GM18520 (cell line): ENCODE results near the gene ATOH8.
"Not testable (repeated sequence)": the region's sequence is repeated elsewhere in the genome, so short reads cannot be mapped to it uniquely, and the experiment has no call there.

Experiments
- ATAC-seq: cut with Tn5 transposase; IDR thresholded peaks from one replicate; pipeline ENCODE4 v1.9.1; 2021; ENCODE audit not compliant: unreplicated experiment

Gene ATOH8, protein sequence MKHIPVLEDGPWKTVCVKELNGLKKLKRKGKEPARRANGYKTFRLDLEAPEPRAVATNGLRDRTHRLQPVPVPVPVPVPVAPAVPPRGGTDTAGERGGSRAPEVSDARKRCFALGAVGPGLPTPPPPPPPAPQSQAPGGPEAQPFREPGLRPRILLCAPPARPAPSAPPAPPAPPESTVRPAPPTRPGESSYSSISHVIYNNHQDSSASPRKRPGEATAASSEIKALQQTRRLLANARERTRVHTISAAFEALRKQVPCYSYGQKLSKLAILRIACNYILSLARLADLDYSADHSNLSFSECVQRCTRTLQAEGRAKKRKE

DNA sequence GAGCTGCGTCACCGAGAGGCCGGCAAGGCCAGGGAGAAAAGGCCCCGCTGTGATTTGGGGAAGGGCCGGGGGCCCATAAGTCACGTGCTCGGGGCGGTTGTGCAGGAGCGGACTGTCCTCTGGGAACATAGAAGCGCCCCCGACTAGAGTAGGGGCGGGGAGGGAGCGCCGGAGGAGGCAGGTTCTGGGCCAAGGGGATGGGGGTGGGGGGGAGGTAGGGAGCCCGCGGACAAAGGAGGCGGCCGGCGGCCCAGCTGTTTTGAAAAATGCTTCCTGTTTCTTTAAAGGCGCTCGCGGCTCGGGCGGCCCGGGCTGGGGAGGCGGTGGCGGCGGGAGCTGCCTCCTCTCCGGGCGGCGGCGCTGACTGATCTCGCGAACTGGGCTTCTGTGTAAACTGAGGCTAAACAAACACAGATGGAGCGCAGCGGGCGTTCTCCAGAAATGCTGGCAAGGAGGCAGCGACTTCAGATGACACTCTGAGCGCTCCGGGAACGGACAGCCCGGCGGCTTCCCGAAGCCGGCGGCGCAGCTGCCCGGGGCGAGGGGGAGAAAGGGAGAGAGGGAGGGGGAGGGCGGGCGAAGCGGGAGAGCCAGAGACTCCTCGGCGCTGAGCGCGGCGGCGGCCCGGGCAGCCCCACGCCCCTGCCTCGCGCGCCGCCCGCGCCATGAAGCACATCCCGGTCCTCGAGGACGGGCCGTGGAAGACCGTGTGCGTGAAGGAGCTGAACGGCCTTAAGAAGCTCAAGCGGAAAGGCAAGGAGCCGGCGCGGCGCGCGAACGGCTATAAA, at the start of gene ATOH8:
Gene ATOH8 (plus strand): TSS at position 467 of the 788 bp plus-strand sequence. CDS start 199 bp downstream, at position 666.
- ATAC-seq = no peak

DNA sequence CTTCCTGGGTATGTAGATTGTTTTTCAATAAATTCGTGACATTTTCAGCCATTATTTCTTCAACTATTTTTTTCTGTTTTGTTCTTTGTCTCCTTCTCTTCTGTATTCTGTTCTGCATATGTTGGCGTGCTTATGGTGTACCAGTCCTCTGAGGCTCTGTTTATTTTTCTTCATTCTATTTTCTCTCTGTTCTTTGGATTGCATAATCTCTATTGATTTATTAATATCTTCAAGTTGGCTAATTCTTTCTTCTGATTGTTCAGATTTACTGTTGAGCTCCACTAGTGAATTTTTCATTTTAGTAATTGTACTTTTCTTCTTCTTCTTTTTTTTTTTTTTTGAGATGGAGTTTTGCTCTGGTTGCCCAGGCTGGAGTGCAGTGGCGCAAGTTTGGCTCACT, 49.8 kb upstream of the ATOH8 start:
- ATAC-seq = no peak

DNA sequence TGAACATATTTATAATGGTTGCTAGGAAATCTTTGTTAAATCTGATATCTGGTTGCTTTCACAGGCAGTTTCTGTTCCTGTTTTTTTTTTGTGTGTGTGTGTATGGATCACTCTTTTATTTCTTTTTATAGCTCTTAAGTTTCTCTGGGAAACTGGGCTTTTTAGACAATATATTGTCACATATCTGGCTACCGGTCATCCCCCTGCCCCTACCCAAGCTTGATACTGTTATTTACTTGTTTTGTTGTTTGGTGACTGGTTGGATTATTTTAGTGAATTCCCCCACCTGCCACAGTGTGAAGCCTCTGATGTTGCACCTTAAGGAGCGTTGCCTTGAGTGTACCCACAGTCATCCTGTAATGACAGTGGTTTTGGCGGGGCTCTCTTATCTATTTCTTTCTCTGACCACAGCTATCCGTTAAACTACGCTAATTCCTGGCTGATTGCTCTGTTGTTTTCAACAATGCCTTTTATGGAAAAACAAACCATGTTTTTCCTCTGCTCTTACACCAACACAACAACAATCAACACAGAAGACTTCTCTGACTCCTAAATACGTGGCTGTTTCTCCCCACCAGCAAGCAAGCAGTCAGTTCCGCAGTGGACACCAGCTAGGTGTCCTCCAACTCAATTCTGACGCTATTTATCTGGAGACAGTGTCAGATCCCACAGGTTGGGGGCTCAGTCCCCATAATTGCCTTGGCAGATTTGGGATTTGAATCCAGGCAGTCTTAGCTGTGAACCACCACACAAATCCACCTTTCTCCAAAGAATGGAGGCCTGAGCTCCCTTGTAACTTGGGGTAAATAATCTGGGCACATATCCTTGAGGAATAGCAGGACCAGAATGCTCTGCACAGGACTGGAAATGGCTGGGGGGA, 48.8 kb upstream of the ATOH8 start:
- ATAC-seq = peak; percentile 41

DNA sequence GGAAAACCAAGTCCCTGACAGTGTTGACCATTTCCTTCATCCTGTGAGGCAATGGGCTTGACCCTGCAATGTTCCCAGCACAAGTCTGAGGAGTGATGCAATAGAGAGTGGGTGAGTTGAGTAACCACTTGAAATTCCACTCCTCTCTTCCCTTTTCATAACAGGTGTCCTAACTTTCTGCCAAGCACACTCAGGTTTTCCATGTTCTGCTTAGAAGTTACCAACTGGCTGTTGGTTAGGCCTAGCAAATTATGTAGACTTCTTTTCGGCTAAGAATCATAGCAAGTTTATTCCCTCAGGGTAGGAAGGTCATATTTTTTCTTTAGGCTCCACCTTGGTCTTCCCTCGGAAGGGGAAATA, 48.1 kb upstream of the ATOH8 start:
- ATAC-seq = no peak

DNA sequence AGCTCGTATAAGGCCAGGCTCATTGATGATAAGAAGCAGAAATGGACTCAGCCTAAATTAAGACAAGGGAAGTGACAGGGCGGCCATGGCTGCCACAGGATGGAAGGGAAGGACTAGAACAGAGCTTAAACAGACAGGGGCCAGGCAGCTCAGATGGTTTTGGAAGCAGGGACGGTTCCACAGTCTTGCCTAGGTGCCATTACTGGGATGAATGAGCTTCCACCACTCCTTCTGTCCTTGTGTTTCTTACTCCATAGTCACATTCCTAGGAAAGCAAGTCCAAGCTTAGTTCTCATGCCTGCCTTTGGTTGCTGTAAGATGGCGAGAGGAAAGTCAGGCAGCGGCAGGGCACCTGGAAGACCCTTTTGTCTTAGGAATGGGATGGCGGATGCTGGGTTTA, 47.7 kb upstream of the ATOH8 start:
- no peak for ATAC-seq

DNA sequence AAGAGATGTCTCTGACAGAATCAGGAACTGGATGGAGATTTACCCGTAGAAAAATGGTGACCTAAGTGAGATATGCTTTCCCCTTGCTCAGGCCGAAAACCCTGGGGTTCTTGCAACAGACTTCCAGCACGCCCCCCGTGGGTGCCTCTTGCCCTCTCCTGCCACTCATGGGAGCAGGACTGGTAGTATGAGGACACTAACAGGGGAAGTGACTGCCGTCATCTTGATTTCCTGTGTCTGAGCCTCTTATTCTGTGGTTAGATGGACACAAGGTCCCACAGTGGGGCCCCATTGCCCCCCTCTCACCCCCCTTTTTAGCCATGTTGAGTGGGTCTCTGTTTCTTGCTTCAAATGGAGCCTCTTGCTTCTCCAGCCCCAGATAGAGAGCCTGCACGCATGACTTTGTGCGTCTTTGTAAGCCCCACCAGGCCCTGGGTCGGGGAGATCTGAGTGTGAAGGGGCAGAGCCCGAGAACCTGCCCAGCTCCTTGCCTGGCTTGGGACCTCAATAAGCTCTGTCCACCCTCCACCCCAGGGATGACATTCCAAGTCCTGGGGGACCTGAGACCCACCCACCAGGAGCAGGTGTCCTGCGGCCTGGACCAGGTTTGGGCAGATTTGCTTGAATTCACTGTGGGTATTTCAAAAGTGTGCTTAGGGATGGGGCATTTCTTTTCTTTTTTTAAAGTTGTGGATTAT, 47.0 kb upstream of the ATOH8 start:
- no peak for ATAC-seq

DNA sequence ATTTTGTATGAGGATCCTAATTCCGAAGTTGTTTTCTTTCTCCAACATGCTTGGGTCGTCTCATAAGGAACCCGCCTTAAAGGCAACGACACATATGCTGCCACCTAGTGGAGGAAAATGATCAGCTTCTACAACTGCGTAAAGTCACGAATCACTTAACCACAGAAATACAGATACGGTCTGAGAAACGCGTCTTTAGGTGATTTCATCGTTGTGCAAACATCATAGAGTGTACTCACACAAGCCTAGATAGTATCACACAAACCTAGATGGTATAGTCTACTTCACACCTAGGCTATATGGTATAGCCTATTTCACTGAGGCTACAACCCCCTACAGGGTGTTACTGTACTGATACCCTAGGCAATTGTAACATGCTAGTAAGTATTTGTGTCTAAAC, 46.5 kb upstream of the ATOH8 start:
- no peak for ATAC-seq

DNA sequence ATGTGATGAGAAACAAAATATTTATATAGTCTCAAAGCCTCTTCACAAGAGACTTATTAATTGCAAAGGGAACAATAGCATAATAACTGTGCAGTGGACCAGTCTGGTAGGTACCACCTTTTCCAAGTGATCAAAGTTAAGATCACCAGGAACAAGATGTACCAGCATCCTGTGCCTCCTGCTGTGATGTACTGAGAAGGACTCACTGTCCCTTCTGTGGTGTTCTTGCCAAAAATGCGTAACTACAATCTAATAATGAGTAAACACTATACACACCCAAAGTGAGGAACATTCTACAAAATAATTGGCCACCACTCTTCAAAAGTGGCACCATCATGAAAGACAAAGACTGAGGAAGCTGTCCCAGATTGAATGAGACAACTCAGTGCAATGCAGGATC, 45.1 kb upstream of the ATOH8 start:
- no peak for ATAC-seq

DNA sequence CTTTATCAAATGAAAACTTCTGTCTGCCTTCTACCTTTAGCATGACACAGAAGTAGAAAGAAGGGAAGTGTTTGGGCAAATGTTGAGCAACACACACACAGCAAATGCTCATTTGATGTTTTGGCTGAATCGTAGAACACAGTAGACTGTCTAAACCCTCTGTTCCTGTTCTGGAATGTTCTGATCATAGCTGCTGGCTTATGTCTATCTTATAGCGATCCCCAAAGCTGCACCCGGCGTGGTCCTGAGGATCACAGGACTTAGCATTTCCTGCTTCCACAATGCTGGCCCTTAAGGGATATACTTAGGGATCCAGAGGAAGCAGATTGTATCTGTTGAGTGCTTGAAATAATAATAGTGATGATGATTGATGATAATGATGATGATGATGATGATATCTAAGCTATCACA, 44.4 kb upstream of the ATOH8 start:
- no peak for ATAC-seq

DNA sequence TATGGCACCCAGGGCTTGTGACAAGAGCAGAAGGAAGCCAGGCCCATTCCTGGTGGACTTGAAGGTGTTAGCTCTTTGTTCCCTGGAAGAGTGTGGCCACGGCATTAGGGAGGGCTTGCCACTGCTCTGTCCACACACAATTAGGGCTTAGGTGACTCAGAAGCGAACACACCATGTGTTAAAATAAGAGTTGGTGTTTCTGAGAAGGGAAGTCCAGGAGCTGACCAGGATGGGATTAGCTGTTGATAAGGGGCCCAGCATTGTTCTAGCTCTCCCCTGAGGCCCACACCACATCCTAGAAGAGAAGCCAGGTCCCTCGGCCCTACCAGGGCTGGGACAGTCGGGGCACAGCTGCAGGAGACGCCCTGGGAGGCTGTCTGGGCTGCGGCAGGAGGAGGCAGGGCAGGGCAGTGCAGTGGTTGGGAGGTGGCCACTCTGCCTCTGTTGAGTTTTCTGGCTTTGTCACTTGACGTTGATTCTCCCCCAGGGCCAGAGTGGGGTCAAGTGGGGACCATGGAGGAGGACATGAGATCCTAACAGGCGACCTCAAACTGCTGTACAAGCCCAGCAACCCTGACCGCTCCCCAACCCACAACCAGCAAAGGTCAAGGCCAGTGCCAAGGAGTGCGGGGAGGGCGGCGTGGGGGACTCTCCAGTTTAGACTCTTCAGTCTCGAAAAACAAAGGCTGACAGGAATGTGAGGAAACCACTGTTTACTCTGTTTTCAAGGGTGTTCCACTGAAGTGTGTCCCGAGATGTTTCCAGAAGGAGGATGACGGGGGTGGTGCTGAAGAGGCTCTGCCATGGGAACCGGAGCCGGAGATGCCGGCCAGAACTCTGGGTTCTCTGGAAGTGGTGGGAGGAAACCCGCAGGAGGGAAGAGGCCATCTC, 42.9 kb upstream of the ATOH8 start:
- ATAC-seq = no peak

DNA sequence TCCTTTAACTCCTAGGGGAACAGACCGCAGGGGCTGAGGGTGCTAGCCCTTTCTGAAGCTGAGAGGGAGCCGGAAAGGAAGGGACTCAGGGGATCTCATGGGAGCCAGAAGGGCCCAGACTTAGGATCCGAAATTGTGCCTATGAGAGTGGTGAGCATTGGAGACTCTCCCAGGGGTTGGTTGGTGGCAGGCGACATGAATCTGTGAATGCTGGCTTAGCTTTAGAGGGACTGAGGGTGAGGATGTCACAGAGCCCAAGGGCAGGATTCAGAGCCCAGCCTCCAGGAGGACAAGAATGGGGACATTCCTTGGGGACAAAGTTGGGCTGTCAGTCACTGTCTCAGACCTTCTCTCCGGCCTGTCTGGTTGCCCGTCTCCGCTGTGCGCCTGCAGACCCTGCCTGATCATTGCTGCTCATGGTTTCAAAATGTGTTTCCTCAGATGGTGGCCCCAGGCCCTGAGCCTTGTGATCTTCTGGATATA, 42.2 kb upstream of the ATOH8 start:
- ATAC-seq = no peak

DNA sequence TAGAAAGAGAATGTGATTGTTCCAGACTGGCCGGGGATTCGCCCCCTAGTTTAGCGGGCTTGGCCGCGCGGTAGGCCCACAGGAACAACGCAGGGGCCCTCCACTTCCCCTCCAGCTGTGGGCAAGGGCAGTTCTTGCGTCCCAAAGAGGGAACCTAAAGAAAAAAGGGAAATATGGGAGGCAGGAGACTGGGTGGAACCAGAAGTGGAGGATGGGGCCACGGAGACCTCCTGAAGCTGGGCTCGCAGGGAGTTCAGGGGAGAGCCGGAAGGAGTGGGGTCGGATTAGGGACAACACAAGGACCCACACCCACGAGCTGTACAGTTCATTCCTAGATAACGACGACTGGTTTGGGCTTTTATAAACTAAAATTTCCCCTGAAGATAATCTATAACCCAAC, 41.5 kb upstream of the ATOH8 start:
- no peak for ATAC-seq

DNA sequence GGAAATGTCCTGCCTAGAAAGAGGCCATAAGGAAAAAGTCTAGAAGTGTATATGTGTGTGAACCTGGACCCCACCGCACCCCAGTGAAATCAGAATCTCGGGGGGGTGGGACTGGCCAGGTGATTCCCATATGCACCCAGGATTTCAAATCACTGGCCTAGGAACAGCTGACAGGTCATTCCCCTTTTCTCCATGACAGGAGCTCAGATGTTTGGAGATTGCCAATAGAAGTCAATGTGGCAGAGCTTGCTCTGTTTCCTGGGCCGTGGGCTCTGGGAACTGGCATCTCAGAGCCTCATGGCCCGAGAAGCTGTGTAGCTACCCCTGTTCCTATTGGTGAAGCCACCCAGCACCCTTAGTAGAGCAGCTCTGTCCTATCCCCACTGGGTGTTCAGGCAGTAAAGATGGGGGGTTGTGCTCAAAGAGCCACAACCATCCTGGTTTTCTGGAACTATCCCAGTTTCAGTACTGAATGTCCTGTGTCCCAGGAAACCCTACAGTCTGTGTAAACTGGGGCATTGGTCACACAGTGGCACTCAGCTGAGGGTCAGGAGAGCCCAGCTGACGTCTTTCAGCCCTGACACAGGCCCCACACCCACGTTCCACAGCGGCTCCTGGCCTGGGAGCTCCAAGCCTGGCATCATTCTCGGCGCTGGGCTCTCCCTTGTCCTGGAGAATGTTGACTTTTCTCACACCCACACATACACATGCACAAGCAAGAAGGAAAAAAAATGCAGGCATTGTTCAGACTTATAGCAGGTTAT, 40.8 kb upstream of the ATOH8 start:
- ATAC-seq = no peak

DNA sequence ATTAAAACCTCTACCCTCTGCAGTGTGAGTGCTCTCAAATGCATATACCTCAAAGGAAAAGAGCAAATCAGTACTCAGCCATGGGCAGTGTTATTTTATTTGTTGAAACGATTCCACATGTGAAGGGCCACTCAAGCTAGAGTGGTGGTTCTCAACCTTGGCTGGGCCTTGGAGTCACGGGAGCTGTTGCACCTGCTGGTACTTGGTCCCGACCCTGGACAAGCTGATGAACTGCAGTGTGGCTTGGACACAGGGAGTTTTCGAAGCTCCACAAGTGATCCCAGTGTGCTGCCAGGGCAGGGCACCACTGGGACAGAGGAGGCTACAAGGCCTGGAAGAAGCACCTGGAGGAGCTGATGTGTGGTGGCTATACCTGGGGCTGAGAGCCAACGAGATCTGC, 40.0 kb upstream of the ATOH8 start:
- no peak for ATAC-seq

DNA sequence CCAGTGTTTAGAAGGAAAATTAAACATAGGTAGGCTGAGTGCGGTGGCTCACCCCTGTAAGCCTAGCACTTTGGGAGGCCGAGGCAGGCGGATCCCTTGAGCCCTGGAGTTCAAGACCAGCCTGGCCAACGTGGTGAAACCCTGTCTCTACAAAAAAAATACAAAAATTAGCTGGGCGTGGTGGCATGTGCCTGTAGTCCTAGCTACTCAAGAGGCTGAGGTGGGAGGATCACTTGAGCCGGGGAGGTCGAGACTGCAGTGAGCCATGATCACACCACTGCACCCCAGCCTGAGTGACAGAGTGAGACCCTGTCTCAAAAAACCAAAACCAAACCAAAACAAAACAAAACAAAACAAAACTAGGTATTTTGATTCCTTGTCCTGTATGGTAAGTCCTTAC, 39.4 kb upstream of the ATOH8 start:
- ATAC-seq = not testable (repeated sequence)

DNA sequence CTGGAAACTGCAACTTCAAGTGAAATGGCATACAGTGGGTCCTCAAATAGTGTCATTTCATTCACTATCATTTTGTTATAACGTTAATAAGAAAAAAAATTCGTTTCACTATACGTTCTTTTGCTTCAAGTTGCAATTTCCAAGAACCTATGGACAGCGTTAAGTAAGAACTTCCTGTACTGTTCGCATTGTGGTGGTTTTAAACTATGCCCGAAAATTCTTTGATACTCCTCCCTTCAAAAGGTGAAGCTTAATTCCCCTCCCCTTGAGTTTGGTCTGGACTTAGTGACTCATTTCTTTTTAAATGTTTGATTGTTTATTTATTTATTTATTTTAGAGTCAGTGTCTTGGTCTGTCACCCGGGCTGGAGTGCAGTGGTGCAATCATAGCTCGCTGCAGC, 39.0 kb upstream of the ATOH8 start:
- no peak for ATAC-seq

DNA sequence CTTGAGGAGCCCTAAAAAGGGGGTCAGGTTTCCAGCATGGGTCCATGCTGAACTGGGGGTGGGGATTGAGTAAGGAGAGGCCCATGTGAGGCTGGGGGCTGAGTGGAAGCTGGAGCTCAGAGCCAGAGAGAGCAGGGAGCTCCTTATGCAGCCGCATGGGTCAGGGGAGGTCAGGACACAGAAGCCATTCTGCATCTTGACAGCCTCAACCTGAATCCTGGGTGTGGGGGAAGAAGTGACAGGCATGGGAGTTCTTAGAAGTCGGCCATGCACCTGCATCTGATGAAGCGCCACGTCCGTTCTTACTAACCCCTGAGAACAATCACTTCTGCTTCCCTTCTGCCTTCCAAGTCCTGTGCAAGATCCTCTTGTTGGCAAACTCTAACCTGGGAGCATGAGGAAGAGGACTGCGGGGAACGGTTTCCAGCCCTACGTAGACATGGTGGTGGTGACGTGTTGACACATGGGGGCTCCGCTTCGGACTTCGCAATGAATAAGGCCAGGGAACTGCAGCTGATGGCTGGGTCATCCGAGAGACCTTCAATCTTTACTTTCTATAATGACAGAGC, 37.4 kb upstream of the ATOH8 start:
- ATAC-seq = no peak

DNA sequence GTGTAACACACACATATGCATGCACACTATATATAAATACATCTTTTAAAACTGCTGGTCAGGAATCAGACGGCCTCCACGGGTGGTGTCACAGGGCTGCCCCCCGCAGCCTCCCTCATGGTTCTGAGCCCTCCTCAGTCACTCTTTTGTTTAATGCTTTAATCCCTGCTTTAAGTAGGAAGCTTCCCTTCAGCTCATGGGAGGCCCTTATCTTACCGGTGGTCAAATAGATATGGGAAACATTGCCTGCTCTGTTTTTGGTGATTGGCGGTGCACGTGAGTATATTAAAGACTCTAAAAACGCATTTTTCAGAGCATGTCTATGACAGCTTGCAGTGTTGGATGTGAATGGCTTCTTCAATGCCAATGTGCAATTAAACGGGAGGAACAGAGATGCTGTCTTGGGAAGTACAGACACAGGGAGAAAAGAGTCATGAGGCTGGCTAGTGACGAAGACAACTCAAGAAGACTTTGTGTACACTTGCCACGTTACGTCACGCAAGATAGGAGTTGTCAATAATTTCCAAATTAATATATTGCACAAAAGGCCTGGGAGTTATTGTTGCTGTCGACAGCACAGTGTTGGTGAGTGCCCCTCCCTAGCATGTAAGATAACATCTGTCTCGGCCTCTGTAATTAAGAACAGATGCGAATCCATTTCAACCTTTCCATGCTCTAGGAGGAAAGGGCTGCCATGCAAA, 36.3 kb upstream of the ATOH8 start:
- no peak for ATAC-seq
